Esophagus squamous epithelium (tissue), 4 donors: Measurements from ENCODE around the gene CST8.

Experiments used
- POLR2A ChIP-seq, 4 donors: fragments of 450-650 bp; IDR thresholded peaks; one replicate each; pipeline ENCODE4 v1.6.1; 2017; ENCODE audit warnings: antibody characterized with exemption in 4 of 4, mild to moderate bottlenecking in 4 of 4, moderate library complexity in 3 of 4
- TF ChIP-seq, protein P1 (sequence below), 6 experiments: fragments of 450-650 bp in 4 of 6; fragments of 200-600 bp in 2 of 6; sonication (generic) in 2 of 6; IDR thresholded peaks; one replicate each; pipeline ENCODE4 v1.5.1; 2016 to 2019; ENCODE audit warnings: antibody characterized with exemption in 6 of 6, mild to moderate bottlenecking in 4 of 6, moderate library complexity in 4 of 6

GRCh38 chr20:23442436-23442835, 48.5 kb upstream of the CST8 start:
- TF ChIP-seq, protein P1, sequence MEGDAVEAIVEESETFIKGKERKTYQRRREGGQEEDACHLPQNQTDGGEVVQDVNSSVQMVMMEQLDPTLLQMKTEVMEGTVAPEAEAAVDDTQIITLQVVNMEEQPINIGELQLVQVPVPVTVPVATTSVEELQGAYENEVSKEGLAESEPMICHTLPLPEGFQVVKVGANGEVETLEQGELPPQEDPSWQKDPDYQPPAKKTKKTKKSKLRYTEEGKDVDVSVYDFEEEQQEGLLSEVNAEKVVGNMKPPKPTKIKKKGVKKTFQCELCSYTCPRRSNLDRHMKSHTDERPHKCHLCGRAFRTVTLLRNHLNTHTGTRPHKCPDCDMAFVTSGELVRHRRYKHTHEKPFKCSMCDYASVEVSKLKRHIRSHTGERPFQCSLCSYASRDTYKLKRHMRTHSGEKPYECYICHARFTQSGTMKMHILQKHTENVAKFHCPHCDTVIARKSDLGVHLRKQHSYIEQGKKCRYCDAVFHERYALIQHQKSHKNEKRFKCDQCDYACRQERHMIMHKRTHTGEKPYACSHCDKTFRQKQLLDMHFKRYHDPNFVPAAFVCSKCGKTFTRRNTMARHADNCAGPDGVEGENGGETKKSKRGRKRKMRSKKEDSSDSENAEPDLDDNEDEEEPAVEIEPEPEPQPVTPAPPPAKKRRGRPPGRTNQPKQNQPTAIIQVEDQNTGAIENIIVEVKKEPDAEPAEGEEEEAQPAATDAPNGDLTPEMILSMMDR (IDR thresholded peaks at IDR 0.05) = no peak
- TF ChIP-seq POLR2A (IDR thresholded peaks at IDR 0.05) = no peak
